Hepatocyte (in vitro differentiated cells): ENCODE data around the gene TTC28.

Experiments used
- CTCF ChIP-seq: fragments of 200-600 bp; sonication (generic); IDR thresholded peaks from 2 replicates; pipeline ENCODE4 v1.5.1; 2016; ENCODE audit warnings: antibody characterized with exemption, mild to moderate bottlenecking; ENCODE audit not compliant: poor library complexity
- EZH2 ChIP-seq: fragments of 200-600 bp; sonication (generic); IDR thresholded peaks from 2 replicates; pipeline ENCODE4 v1.6.1; 2016; ENCODE audit warnings: antibody characterized with exemption, mild to moderate bottlenecking, borderline replicate concordance

GRCh38 chr22:28231441-28231840 lies 448.2 kb downstream of the TTC28 start:
- TF ChIP-seq CTCF (no peak), EZH2 (no peak)
